H1 (cell line): Measurements from ENCODE around the gene NRXN3. TPM values are rescaled to one million over a fixed set of nuclear protein-coding genes. Genes with fewer than 3 reads are reported as not detected.

Experiments used
- BCL11A ChIP-seq, 2 experiments: IDR thresholded peaks; one replicate each; pipeline ENCODE4 v1.6.1; 2011; ENCODE audit warnings: low read depth in 2 of 2, low read length in 2 of 2, mild to moderate bottlenecking in 2 of 2
- KDM4A ChIP-seq: IDR thresholded peaks from one replicate; pipeline ENCODE4 v1.7.1; 2012; ENCODE audit warnings: low read depth, mild to moderate bottlenecking, moderate library complexity, low read length, inconsistent platforms; ENCODE audit not compliant: severe bottlenecking
- POU5F1 ChIP-seq: IDR thresholded peaks from 2 replicates; pipeline ENCODE4 v1.6.1; 2011; ENCODE audit warnings: low read depth, mild to moderate bottlenecking, low read length, moderate library complexity
- SIX5 ChIP-seq: IDR thresholded peaks from 2 replicates; pipeline ENCODE4 v1.6.1; 2011; ENCODE audit warnings: mild to moderate bottlenecking, low read depth, low read length
- SP2 ChIP-seq: IDR thresholded peaks from 2 replicates; pipeline ENCODE4 v1.6.1; 2012; ENCODE audit warnings: mild to moderate bottlenecking, low read length, inconsistent platforms
- polyA plus RNA-seq, 7 experiments: library from polyadenylated mRNA; depleted of rRNA in 3 of 7; stranded (reverse) in 5 of 7; unstranded in 2 of 7; fragments of >200 nt in 5 of 7; fragments of 200-250 nt in 2 of 7; gene quantifications; 1 replicate in 5 of 7; 2 replicates in 1 of 7; 4 replicates in 1 of 7; pipeline versions ENCODE4 v1.2.1 to v1.2.3, GENCODE V29; 2011 to 2013; ENCODE audit warnings: missing spikeins in 2 of 7, mixed read lengths in 2 of 7
- total RNA-seq: library from RNA; stranded (reverse); fragmentation: NEBNext Ultra II Directional; extraction: Animal tissue kit (Norgen Biotek cat#: 25700); gene quantifications from 2 replicates; pipeline ENCODE4 v1.2.1, GENCODE V29; 2021

NRXN3 gene
- total and polyA plus RNA-seq, 2 of the 8 experiments (the other 6 are each of a cell fraction or from before 2014, with no cell fraction given) = 2.6 to 4.1 TPM

DNA sequence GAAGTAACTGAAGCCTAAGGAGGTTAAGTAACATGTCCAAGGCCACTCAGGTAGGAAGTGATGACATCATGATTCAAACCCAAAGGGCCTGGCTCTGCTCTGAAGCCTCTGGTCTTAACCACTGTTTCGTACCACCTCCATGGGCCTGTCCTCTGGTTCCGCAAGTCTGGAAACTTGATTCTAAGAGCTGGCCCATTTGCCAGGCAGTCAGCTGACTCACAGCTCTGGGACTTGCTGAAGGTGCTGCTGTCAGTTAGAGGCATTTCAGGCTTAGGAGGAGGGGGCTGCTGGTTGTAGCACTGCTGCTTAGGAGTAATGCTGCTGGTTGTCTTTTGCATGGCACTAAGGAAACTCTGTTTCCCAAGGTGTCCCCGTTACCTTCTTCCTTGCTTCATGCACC, 7.9 kb downstream of the NRXN3 start (continued):
- TF ChIP-seq SP2 (no peak), KDM4A (no peak), BCL11A (IDR thresholded peaks at IDR 0.05; ENCODE audit: low read depth in 2 of 2, low read length in 2 of 2) (no peak), SIX5 (no peak), POU5F1 (no peak)
- TF ChIP-seq, all 59 proteins: peak for 0
